Hepatocyte (in vitro differentiated cells): ENCODE measurements around the gene KIRREL2. TPM values are rescaled to one million over a fixed set of nuclear protein-coding genes. Genes with fewer than 3 reads are reported as not detected.

ENCODE experiments used
- DNase-seq: peaks from one replicate; pipeline ENCODE4 v3.0.0-alpha.2; 2016; ENCODE audit warnings: low spot score
- H2AFZ ChIP-seq: fragments of 200-600 bp; sonication (generic); 2 replicates; pipeline ENCODE4 v1.6.0; 2016; ENCODE audit warnings: antibody characterized with exemption, mild to moderate bottlenecking
- H3K27ac ChIP-seq: fragments of 200-600 bp; sonication (generic); 2 replicates; pipeline ENCODE4 v1.5.1; 2016; ENCODE audit warnings: mild to moderate bottlenecking
- H3K27me3 ChIP-seq: fragments of 200-600 bp; sonication (generic); 2 replicates; pipeline ENCODE4 v1.6.1; 2016
- H3K36me3 ChIP-seq: fragments of 200-600 bp; sonication (generic); replicated peaks from 2 replicates; pipeline ENCODE4 v1.5.1; 2016; ENCODE audit warnings: low read depth; ENCODE audit not compliant: insufficient read depth
- H3K4me1 ChIP-seq: fragments of 200-600 bp; sonication (generic); 2 replicates; pipeline ENCODE4 v1.5.1; 2016; ENCODE audit warnings: mild to moderate bottlenecking, moderate library complexity; ENCODE audit not compliant: insufficient read depth
- H3K4me2 ChIP-seq: fragments of 200-600 bp; sonication (generic); 2 replicates; pipeline ENCODE4 v1.6.0; 2016
- H3K4me3 ChIP-seq: fragments of 200-600 bp; sonication (generic); 2 replicates; pipeline ENCODE4 v1.5.1; 2016; ENCODE audit warnings: mild to moderate bottlenecking
- H3K79me2 ChIP-seq: fragments of 200-600 bp; sonication (generic); 2 replicates; pipeline ENCODE4 v1.6.0; 2017; ENCODE audit warnings: mild to moderate bottlenecking
- H3K9me2 ChIP-seq: fragments of 200-600 bp; sonication (generic); replicated peaks from 2 replicates; pipeline ENCODE4 v1.6.0; 2017; ENCODE audit warnings: mild to moderate bottlenecking; ENCODE audit not compliant: insufficient read depth
- H3K9me3 ChIP-seq: fragments of 200-600 bp; sonication (generic); 2 replicates; pipeline ENCODE4 v1.5.1; 2016; ENCODE audit warnings: low read depth, mild to moderate bottlenecking
- H4K20me1 ChIP-seq: fragments of 200-600 bp; sonication (generic); 2 replicates; pipeline ENCODE4 v1.6.0; 2016; ENCODE audit warnings: mild to moderate bottlenecking; ENCODE audit not compliant: insufficient read depth, poor library complexity, severe bottlenecking
- EZH2 ChIP-seq: fragments of 200-600 bp; sonication (generic); IDR thresholded peaks from 2 replicates; pipeline ENCODE4 v1.6.1; 2016; ENCODE audit warnings: antibody characterized with exemption, mild to moderate bottlenecking, borderline replicate concordance
- EZH2phosphoT487 ChIP-seq: fragments of 200-600 bp; sonication (generic); IDR thresholded peaks from one replicate; pipeline ENCODE4 v1.6.1; 2018; ENCODE audit warnings: antibody characterized with exemption, mild to moderate bottlenecking, low read depth, moderate library complexity; ENCODE audit not compliant: unreplicated experiment, severe bottlenecking
- WGBS: methylation state at CpG from one replicate; pipeline ENCODE4 v1.1.6; 2016; ENCODE audit warnings: low lambda C conversion rate; ENCODE audit errors: missing lambda C conversion rate; 5-methylcytosine and 5-hydroxymethylcytosine counted together
- polyA plus RNA-seq: library from polyadenylated mRNA; unstranded; fragments of >200 nt; fragmentation: Nextera tagmentation; extraction: Ambion mirVana; gene quantifications from 2 replicates; pipeline ENCODE4 v1.2.1, GENCODE V29; 2016
- total RNA-seq: library from RNA; depleted of rRNA; stranded (reverse); fragments of >200 nt; gene quantifications from 2 replicates; pipeline ENCODE4 v1.2.3, GENCODE V29; 2014
- TF ChIP-seq, protein P1 (sequence below): fragments of 200-600 bp; sonication (generic); IDR thresholded peaks from 2 replicates; pipeline ENCODE4 v1.5.1; 2016; ENCODE audit warnings: antibody characterized with exemption, mild to moderate bottlenecking; ENCODE audit not compliant: poor library complexity

Gene KIRREL2
- total and polyA plus RNA-seq, 2 experiments from 2014 or later = 1.4 to 2.3 TPM

DNA sequence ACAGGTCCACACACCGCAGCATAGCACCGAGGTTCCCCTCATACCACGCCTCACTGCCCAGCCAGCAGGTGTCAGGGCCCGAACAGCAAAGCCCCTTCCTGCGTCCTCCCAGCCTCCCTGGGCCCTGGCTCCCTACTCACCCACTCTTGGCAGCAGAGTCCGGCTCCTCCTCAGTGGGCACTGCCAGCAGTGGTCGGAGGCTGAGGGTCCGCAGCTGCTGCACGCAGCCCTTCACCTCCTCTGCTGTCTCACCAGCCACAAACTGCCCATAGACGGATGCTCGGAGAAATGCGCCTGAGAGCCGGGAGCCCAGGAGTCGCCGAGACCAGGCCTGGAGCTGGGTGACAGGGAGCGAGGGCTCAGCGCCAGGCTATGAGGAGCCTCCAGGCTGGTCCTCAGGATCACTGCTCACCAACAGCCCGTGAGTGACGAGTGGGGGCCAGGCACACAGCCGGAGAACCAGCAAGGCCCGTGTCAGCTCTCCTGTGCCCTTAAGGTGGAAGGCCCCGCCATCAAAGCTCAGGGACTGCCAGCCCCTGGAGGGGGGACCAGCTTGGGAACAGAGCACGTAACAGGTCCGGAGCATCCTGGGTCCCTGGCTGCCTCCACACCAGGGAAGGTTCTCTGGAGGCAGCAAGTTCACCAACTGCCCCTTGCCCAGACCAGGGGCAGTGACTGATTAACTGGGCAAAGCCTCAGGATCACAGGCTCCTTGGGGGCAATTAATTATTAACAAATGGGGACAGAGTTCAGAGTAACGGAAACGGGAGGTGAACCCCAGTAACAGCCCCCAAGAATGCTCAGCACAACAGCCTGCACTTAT lies 44.3 kb upstream of the KIRREL2 start, which contains the start of gene PRODH2:
PRODH2 (minus strand) TSS at position 626 of the 823 bp plus-strand sequence; CDS start at position 586, 40 bp downstream.
- no peaks in the 10 kb centered on the region for H3K4me1 ChIP-seq
- no peaks in the 10 kb centered on the region for H3K9me2 ChIP-seq
- TF ChIP-seq EZH2 = no peak
- TF ChIP-seq, protein P1, sequence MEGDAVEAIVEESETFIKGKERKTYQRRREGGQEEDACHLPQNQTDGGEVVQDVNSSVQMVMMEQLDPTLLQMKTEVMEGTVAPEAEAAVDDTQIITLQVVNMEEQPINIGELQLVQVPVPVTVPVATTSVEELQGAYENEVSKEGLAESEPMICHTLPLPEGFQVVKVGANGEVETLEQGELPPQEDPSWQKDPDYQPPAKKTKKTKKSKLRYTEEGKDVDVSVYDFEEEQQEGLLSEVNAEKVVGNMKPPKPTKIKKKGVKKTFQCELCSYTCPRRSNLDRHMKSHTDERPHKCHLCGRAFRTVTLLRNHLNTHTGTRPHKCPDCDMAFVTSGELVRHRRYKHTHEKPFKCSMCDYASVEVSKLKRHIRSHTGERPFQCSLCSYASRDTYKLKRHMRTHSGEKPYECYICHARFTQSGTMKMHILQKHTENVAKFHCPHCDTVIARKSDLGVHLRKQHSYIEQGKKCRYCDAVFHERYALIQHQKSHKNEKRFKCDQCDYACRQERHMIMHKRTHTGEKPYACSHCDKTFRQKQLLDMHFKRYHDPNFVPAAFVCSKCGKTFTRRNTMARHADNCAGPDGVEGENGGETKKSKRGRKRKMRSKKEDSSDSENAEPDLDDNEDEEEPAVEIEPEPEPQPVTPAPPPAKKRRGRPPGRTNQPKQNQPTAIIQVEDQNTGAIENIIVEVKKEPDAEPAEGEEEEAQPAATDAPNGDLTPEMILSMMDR = no peak
- no peak for TF ChIP-seq EZH2phosphoT487
- H3K4me3 ChIP-seq = no peak within 1 kb of the TSS
- H3K79me2 ChIP-seq = no peaks in the 10 kb centered on the region
- no peaks in the 10 kb centered on the region for H4K20me1 ChIP-seq
- H3K36me3 ChIP-seq = no peaks in the 10 kb centered on the region
- H3K27ac ChIP-seq = no peak within 1 kb of the TSS
- 81% methylated on average over 26 of the region's 26 CpGs for WGBS
- no peak for DNase-seq
- no peaks in the 10 kb centered on the region for H3K9me3 ChIP-seq
- H3K4me2 ChIP-seq = no peak within 1 kb of the TSS
- H2AFZ ChIP-seq = no peak within 1 kb of the TSS
- no peaks in the 10 kb centered on the region for H3K27me3 ChIP-seq

DNA sequence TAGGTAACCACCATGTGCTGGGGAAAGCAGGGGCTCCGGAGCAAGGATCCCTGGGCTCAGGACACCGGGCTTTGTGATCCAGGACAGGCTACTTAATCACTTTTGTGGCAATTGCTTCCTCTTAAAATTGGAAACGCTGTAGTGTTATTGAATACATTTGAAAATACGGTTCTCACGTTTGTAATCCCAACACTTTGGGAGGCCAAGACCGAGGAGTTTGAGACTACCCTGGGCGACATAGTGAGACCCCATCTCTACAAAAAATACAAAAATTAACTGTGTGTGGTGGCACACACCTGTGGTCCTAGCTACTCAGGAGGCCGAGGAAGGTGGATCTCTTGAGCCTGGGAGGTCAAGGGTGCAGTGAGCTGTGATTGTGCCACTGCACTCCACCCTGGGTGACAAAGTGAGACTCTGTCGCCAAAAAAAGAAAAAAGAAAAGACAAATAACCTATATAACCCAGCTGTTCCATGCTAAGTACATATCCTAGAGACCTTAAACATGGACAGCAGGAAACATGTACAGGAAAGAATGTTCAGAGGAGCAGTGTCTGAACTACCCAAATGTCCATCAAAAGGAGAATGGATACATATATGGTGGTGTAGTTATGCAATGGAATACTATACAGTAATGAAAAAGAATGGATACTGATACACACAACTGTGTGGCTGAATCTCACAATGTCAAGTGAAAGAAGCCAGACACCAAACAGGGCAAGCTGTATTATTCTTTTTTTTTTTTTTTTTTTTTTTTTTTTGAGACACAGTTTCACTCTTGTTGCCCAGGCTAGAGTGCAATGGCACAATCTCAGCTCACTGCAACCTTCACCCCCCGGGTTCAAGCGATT lies 43.4 kb upstream of the KIRREL2 start:
- H2AFZ ChIP-seq = no peak overlapping the region
- H4K20me1 ChIP-seq = no peaks in the 10 kb centered on the region
- no peak overlapping the region for H3K4me2 ChIP-seq
- H3K27ac ChIP-seq = no peak overlapping the region
- no peaks in the 10 kb centered on the region for H3K9me2 ChIP-seq
- TF ChIP-seq EZH2 = no peak
- no peak for TF ChIP-seq EZH2phosphoT487
- TF ChIP-seq, protein P1 = no peak
- no peaks in the 10 kb centered on the region for H3K79me2 ChIP-seq
- no peaks in the 10 kb centered on the region for H3K4me1 ChIP-seq
- H3K4me3 ChIP-seq = no peak overlapping the region
- WGBS = 83% methylated on average over 11 of the region's 11 CpGs
- H3K9me3 ChIP-seq = no peaks in the 10 kb centered on the region
- no peaks in the 10 kb centered on the region for H3K27me3 ChIP-seq
- DNase-seq = no peak
- no peaks in the 10 kb centered on the region for H3K36me3 ChIP-seq

DNA sequence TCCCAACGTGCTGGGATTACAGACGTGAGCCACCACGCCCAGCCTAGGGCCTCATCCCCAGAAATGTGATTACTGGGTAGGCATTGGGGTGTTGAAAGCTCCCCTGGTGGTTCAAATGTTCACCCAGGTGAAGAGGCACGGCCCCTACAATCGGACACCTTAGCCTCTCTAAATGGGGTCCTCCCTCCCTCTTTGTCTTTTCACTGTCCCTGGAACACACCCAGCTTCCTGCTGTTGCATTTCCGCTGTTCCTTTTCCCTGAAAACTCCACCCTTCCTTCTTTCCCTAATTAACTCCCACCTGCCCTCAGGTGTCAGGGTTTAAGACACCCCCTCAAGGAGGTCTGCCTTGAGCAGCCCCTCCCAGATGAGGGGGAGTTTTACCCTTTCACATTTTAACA lies 40.4 kb upstream of the KIRREL2 start:
- DNase-seq = no peak
- Histone ChIP-seq H3K9me2 (no peaks in the 10 kb centered on the region), H3K36me3 (no peaks in the 10 kb centered on the region), H3K4me1 (no peaks in the 10 kb centered on the region), H4K20me1 (no peaks in the 10 kb centered on the region), H3K4me2 (no peak overlapping the region), H3K27ac (no peak overlapping the region), H3K9me3 (no peaks in the 10 kb centered on the region), H2AFZ (no peak overlapping the region), H3K4me3 (no peak overlapping the region), H3K27me3 (no peaks in the 10 kb centered on the region), H3K79me2 (no peaks in the 10 kb centered on the region)
- 58% methylated on average over 6 of the region's 6 CpGs for WGBS
- TF ChIP-seq EZH2phosphoT487 (no peak), EZH2 (no peak)
- TF ChIP-seq, protein P1 = no peak
